IMR-90 (cell line): ENCODE data around the gene TBC1D23.

ENCODE experiments used
- BHLHE40 ChIP-seq: fragments of 150-350 bp; IDR thresholded peaks from 2 replicates; pipeline ENCODE4 v1.6.1; 2016; ENCODE audit warnings: mild to moderate bottlenecking, low read depth, low read length
- FOS ChIP-seq: fragments of 150-350 bp; IDR thresholded peaks from 2 replicates; pipeline ENCODE4 v1.6.1; 2016; ENCODE audit warnings: low read depth, low read length
- POLR2A ChIP-seq: IDR thresholded peaks from 2 replicates; pipeline ENCODE4 v1.6.1; 2012; ENCODE audit warnings: mild to moderate bottlenecking, low read depth, low read length
- RAD21 ChIP-seq: IDR thresholded peaks from 2 replicates; pipeline ENCODE4 v1.6.1; 2012; ENCODE audit warnings: low read length, improper control_type of control experiment
- RCOR1 ChIP-seq: IDR thresholded peaks from 2 replicates; pipeline ENCODE4 v1.6.1; 2012; ENCODE audit warnings: mild to moderate bottlenecking, low read length, improper control_type of control experiment; ENCODE audit not compliant: insufficient replicate concordance
- RFX5 ChIP-seq: IDR thresholded peaks from 2 replicates; pipeline ENCODE4 v1.8.0; 2012; ENCODE audit warnings: low read depth, mild to moderate bottlenecking, low read length, moderate library complexity
- SMC3 ChIP-seq: fragments of 150-350 bp; IDR thresholded peaks from 2 replicates; pipeline ENCODE4 v1.6.1; 2016; ENCODE audit warnings: low read depth, mild to moderate bottlenecking, antibody characterized with exemption, low read length, moderate library complexity
- TF ChIP-seq, protein P1 (sequence below): fragments of 150-350 bp; IDR thresholded peaks from 2 replicates; pipeline ENCODE4 v1.6.1; 2017; ENCODE audit warnings: mild to moderate bottlenecking, antibody characterized with exemption, low read length, low read depth
- TF ChIP-seq, protein P2 (sequence below): conservative IDR thresholded peaks from 2 replicates; pipeline ENCODE4 v1.5.1; 2012; ENCODE audit warnings: mild to moderate bottlenecking, low read depth, low read length, improper control_type of control experiment

DNA sequence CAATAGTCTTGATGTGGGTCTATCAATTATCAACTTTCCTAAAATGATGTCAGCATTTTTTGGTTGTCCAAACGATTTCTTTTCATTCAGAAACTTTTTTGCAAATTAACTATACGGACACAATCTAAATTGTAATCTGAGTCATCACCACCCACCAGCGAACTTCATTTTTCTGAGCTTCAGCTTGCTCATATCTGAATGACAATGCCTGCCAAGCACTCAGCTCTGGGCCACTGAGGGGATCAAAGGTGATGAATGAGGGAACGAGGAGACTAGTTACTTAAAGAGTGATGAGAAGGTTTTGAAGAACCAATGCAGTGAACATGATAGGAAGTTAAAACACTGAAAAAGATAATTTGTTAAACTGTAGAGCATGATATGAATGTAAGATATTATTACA lies 14.9 kb upstream of the TBC1D23 start:
- TF ChIP-seq RFX5 (no peak), RAD21 (no peak), POLR2A (no peak), FOS (peak; percentile 42), BHLHE40 (no peak), SMC3 (no peak), RCOR1 (no peak)
- TF ChIP-seq, protein P1, sequence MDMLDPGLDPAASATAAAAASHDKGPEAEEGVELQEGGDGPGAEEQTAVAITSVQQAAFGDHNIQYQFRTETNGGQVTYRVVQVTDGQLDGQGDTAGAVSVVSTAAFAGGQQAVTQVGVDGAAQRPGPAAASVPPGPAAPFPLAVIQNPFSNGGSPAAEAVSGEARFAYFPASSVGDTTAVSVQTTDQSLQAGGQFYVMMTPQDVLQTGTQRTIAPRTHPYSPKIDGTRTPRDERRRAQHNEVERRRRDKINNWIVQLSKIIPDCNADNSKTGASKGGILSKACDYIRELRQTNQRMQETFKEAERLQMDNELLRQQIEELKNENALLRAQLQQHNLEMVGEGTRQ = no peak
- TF ChIP-seq, protein P2, sequence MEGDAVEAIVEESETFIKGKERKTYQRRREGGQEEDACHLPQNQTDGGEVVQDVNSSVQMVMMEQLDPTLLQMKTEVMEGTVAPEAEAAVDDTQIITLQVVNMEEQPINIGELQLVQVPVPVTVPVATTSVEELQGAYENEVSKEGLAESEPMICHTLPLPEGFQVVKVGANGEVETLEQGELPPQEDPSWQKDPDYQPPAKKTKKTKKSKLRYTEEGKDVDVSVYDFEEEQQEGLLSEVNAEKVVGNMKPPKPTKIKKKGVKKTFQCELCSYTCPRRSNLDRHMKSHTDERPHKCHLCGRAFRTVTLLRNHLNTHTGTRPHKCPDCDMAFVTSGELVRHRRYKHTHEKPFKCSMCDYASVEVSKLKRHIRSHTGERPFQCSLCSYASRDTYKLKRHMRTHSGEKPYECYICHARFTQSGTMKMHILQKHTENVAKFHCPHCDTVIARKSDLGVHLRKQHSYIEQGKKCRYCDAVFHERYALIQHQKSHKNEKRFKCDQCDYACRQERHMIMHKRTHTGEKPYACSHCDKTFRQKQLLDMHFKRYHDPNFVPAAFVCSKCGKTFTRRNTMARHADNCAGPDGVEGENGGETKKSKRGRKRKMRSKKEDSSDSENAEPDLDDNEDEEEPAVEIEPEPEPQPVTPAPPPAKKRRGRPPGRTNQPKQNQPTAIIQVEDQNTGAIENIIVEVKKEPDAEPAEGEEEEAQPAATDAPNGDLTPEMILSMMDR = no peak
